HepG2 (cell line): ENCODE results near the gene PRKD2. TPM values are rescaled to one million over a fixed set of nuclear protein-coding genes. Genes with fewer than 3 reads are reported as not detected.

Experiments
- ATF7 ChIP-seq, 2 experiments: fragments of 450-650 bp in 1 of 2; sonication (generic) in 1 of 2; formaldehyde crosslinking in 1 of 2; IDR thresholded peaks; 2 replicates each; pipeline versions ENCODE4 v1.4.0 to v1.6.1; 2016 to 2020; ENCODE audit warnings: antibody characterized with exemption in 1 of 2, mild to moderate bottlenecking in 1 of 2, missing genetic modification reagents in 1 of 2
- ATRX ChIP-seq: sonication (generic); formaldehyde crosslinking; IDR thresholded peaks from 2 replicates; pipeline ENCODE4 v1.4.0; 2020; ENCODE audit warnings: missing genetic modification reagents, borderline replicate concordance
- DR1 ChIP-seq: sonication (generic); formaldehyde crosslinking; IDR thresholded peaks from 2 replicates; pipeline ENCODE4 v1.8.0; 2021; ENCODE audit warnings: mild to moderate bottlenecking, missing genetic modification reagents, inconsistent platforms
- HOXA3 ChIP-seq: sonication (generic); formaldehyde crosslinking; IDR thresholded peaks from 2 replicates; pipeline ENCODE4 v1.5.0; 2020; ENCODE audit warnings: missing genetic modification reagents
- MXD1 ChIP-seq: sonication (generic); formaldehyde crosslinking; IDR thresholded peaks from 2 replicates; pipeline ENCODE4 v1.4.0; 2020; ENCODE audit warnings: mild to moderate bottlenecking, missing genetic modification reagents
- PAX8 ChIP-seq: sonication (generic); formaldehyde crosslinking; IDR thresholded peaks from 2 replicates; pipeline ENCODE4 v1.8.0; 2022; ENCODE audit warnings: mild to moderate bottlenecking, missing genetic modification reagents, borderline replicate concordance
- POLR2AphosphoS5 ChIP-seq: IDR thresholded peaks from 2 replicates; pipeline ENCODE4 v1.6.1; 2012; ENCODE audit warnings: low read depth, low read length
- SKIL ChIP-seq: sonication (generic); formaldehyde crosslinking; IDR thresholded peaks from 2 replicates; pipeline ENCODE4 v1.8.0; 2022; ENCODE audit warnings: missing genetic modification reagents, mild to moderate bottlenecking, moderate library complexity, borderline replicate concordance
- ZFP90 ChIP-seq: sonication (generic); formaldehyde crosslinking; IDR thresholded peaks from 2 replicates; pipeline ENCODE4 v1.8.0; 2022; ENCODE audit warnings: missing genetic modification reagents, mild to moderate bottlenecking, inconsistent platforms, borderline replicate concordance
- ZMYM4 ChIP-seq: sonication (generic); formaldehyde crosslinking; IDR thresholded peaks from 2 replicates; pipeline ENCODE4 v1.8.1; 2023; ENCODE audit warnings: mild to moderate bottlenecking, missing genetic modification reagents
- ZNF225 ChIP-seq: sonication (generic); formaldehyde crosslinking; IDR thresholded peaks from 2 replicates; pipeline ENCODE4 v1.4.0; 2020; ENCODE audit warnings: mild to moderate bottlenecking, missing genetic modification reagents
- ZNF274 ChIP-seq: sonication (generic); formaldehyde crosslinking; IDR thresholded peaks from 2 replicates; pipeline ENCODE4 v1.5.1; 2020; ENCODE audit warnings: mild to moderate bottlenecking, missing genetic modification reagents
- ZNF543 ChIP-seq: sonication (generic); formaldehyde crosslinking; IDR thresholded peaks from 2 replicates; pipeline ENCODE4 v1.4.0; 2020; ENCODE audit warnings: mild to moderate bottlenecking, missing genetic modification reagents
- ZNF547 ChIP-seq: sonication (generic); formaldehyde crosslinking; IDR thresholded peaks from 2 replicates; pipeline ENCODE4 v1.5.1; 2020; ENCODE audit warnings: mild to moderate bottlenecking, missing genetic modification reagents
- ZNF660 ChIP-seq: sonication (generic); formaldehyde crosslinking; IDR thresholded peaks from 2 replicates; pipeline ENCODE4 v1.5.1; 2020; ENCODE audit warnings: mild to moderate bottlenecking, low read depth, missing genetic modification reagents, borderline replicate concordance
- ZNF670 ChIP-seq: sonication (generic); formaldehyde crosslinking; IDR thresholded peaks from 2 replicates; pipeline ENCODE4 v1.8.0; 2022; ENCODE audit warnings: mild to moderate bottlenecking, missing genetic modification reagents, borderline replicate concordance
- ZNF672 ChIP-seq: sonication (generic); formaldehyde crosslinking; IDR thresholded peaks from 2 replicates; pipeline ENCODE4 v1.8.1; 2022; ENCODE audit warnings: missing genetic modification reagents
- ZNF891 ChIP-seq: sonication (generic); formaldehyde crosslinking; IDR thresholded peaks from 2 replicates; pipeline ENCODE4 v1.5.0; 2020; ENCODE audit warnings: mild to moderate bottlenecking, missing genetic modification reagents
- polyA plus RNA-seq, 8 experiments: library from polyadenylated mRNA; depleted of rRNA in 3 of 8; stranded (reverse) in 7 of 8; unstranded in 1 of 8; fragments of >200 nt; fragmentation: Illumina TruSeq in 4 of 8; extraction: Trizol in 4 of 8; gene quantifications; 2 replicates each; pipeline versions ENCODE4 v1.2.1 to v1.2.3, GENCODE V29; 2011 to 2016; ENCODE audit warnings: low read depth in 4 of 8, missing spikeins in 1 of 8, mixed read lengths in 1 of 8; ENCODE audit not compliant: insufficient read depth in 1 of 8
- total RNA-seq, 5 experiments: library from RNA; depleted of rRNA; stranded (reverse); fragments of >200 nt; fragmentation: Illumina TruSeq; extraction: Trizol; gene quantifications; 2 replicates each; pipeline ENCODE4 v1.2.3, GENCODE V29; 2016; ENCODE audit warnings: low read depth in 1 of 5
- TF ChIP-seq, protein P1 (sequence below): sonication (generic); formaldehyde crosslinking; IDR thresholded peaks from 2 replicates; pipeline ENCODE4 v1.8.0; 2023; ENCODE audit warnings: mild to moderate bottlenecking, missing genetic modification reagents
- TF ChIP-seq, protein P2 (sequence below): sonication (generic); formaldehyde crosslinking; IDR thresholded peaks from 2 replicates; pipeline ENCODE4 v1.4.0; 2020; ENCODE audit warnings: missing genetic modification reagents

PRKD2 gene
- total and polyA plus RNA-seq, 2 of the 13 experiments (the other 11 are each of a cell fraction or from before 2014, with no cell fraction given) = 6.7 to 7.3 TPM

- TF ChIP-seq ATF7 (IDR thresholded peaks at IDR 0.05) (no peak), ATF7 (CRISPR knock-in tag; IDR thresholded peaks at IDR 0.05) (0 out of 2 replicates have a peak, but pooled peaks have one; percentile 14), HOXA3 (CRISPR knock-in tag) (peak; percentile 65), PAX8 (no peak; the same call in 1 of the 2 replicates), ZNF543 (CRISPR knock-in tag) (0 out of 2 replicates have a peak, but pooled peaks have one; percentile 50), ZNF660 (CRISPR knock-in tag) (no peak), ZMYM4 (CRISPR knock-in tag) (0 out of 2 replicates have a peak, but pooled peaks have one; percentile 15), ZNF547 (CRISPR knock-in tag) (no peak), POLR2AphosphoS5 (0 out of 2 replicates have a peak, but pooled peaks have one; percentile 12), ZNF274 (CRISPR knock-in tag) (no peak), ZNF670 (CRISPR knock-in tag) (no peak), MXD1 (CRISPR knock-in tag) (no peak), ZFP90 (CRISPR knock-in tag) (no peak), ATRX (CRISPR knock-in tag) (no peak), SKIL (no peak), ZNF225 (no peak), ZNF672 (CRISPR knock-in tag) (no peak), DR1 (CRISPR knock-in tag) (no peak), ZNF891 (CRISPR knock-in tag) (0 out of 2 replicates have a peak, but pooled peaks have one; percentile 63)
- TF ChIP-seq, protein P1, sequence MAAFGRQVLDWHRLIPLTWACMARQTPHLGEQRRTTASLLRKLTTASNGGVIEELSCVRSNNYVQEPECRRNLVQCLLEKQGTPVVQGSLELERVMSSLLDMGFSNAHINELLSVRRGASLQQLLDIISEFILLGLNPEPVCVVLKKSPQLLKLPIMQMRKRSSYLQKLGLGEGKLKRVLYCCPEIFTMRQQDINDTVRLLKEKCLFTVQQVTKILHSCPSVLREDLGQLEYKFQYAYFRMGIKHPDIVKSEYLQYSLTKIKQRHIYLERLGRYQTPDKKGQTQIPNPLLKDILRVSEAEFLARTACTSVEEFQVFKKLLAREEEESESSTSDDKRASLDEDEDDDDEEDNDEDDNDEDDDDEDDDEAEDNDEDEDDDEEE (CRISPR knock-in tag) = no peak
- TF ChIP-seq, protein P2, sequence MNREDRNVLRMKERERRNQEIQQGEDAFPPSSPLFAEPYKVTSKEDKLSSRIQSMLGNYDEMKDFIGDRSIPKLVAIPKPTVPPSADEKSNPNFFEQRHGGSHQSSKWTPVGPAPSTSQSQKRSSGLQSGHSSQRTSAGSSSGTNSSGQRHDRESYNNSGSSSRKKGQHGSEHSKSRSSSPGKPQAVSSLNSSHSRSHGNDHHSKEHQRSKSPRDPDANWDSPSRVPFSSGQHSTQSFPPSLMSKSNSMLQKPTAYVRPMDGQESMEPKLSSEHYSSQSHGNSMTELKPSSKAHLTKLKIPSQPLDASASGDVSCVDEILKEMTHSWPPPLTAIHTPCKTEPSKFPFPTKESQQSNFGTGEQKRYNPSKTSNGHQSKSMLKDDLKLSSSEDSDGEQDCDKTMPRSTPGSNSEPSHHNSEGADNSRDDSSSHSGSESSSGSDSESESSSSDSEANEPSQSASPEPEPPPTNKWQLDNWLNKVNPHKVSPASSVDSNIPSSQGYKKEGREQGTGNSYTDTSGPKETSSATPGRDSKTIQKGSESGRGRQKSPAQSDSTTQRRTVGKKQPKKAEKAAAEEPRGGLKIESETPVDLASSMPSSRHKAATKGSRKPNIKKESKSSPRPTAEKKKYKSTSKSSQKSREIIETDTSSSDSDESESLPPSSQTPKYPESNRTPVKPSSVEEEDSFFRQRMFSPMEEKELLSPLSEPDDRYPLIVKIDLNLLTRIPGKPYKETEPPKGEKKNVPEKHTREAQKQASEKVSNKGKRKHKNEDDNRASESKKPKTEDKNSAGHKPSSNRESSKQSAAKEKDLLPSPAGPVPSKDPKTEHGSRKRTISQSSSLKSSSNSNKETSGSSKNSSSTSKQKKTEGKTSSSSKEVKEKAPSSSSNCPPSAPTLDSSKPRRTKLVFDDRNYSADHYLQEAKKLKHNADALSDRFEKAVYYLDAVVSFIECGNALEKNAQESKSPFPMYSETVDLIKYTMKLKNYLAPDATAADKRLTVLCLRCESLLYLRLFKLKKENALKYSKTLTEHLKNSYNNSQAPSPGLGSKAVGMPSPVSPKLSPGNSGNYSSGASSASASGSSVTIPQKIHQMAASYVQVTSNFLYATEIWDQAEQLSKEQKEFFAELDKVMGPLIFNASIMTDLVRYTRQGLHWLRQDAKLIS (CRISPR knock-in tag) = no peak
Observed at GRCh38 chr19:46745521-46746280, 28.8 kb upstream of the PRKD2 start, which contains the start of gene FKRP (continued).
